IgD-negative memory B cell (primary cell): ENCODE results near the gene PLEKHA6. TPM values are rescaled to one million over a fixed set of nuclear protein-coding genes. Genes with fewer than 3 reads are reported as not detected.

ENCODE experiments used
- H3K27ac Mint-ChIP-seq, 3 donors: one replicate each; pipeline ENCODE4 v1.8.0; 2020 to 2022; ENCODE audit warnings: mild to moderate bottlenecking in 3 of 3, mixed read lengths in 3 of 3, moderate library complexity in 1 of 3
- H3K27me3 Mint-ChIP-seq: one replicate; pipeline ENCODE4 v1.8.0; 2021; ENCODE audit warnings: mixed read lengths
- H3K36me3 Mint-ChIP-seq: one replicate; pipeline ENCODE4 v1.8.0; 2020; ENCODE audit warnings: mild to moderate bottlenecking, mixed read lengths
- H3K4me1 Mint-ChIP-seq, 3 donors: one replicate each; pipeline ENCODE4 v1.8.0; 2020 to 2022; ENCODE audit warnings: mixed read lengths in 3 of 3, mild to moderate bottlenecking in 1 of 3
- H3K4me3 Mint-ChIP-seq, 4 donors: one replicate each; pipeline ENCODE4 v1.8.0; 2020 to 2022; ENCODE audit warnings: mild to moderate bottlenecking in 4 of 4, mixed read lengths in 4 of 4, moderate library complexity in 3 of 4
- H3K9me3 Mint-ChIP-seq, 3 donors: one replicate each; pipeline ENCODE4 v1.8.0; 2020 to 2021; ENCODE audit warnings: mixed read lengths in 3 of 3, mild to moderate bottlenecking in 1 of 3
- polyA plus RNA-seq: library from polyadenylated mRNA; unstranded; fragments of 300-500 nt; fragmentation: Illumina TruSeq; gene quantifications from one replicate; pipeline ENCODE4 v1.2.3, GENCODE V29; 2021

PLEKHA6 gene
- polyA plus RNA-seq, 1 donor from 2014 or later = 0.11 TPM

- no peak overlapping the region for H3K27ac Mint-ChIP-seq
- no peaks in the 10 kb centered on the region for H3K4me1 Mint-ChIP-seq
- H3K36me3 Mint-ChIP-seq = peaks cover 5% of the 10 kb centered on the region
- no peaks in the 10 kb centered on the region for H3K9me3 Mint-ChIP-seq
- peaks cover 2% of the 10 kb centered on the region for H3K27me3 Mint-ChIP-seq
- no peak overlapping the region for H3K4me3 Mint-ChIP-seq
Observed at GRCh38 chr1:204221271-204221670, 138.5 kb downstream of the PLEKHA6 start.

GRCh38 chr1:204219971-204220616 is 139.6 kb downstream of the PLEKHA6 start:
- no peaks in the 10 kb centered on the region for H3K4me1 Mint-ChIP-seq
- H3K36me3 Mint-ChIP-seq = peaks cover 5% of the 10 kb centered on the region
- no peaks in the 10 kb centered on the region for H3K9me3 Mint-ChIP-seq
- peaks cover 4% of the 10 kb centered on the region for H3K27me3 Mint-ChIP-seq
- no peak overlapping the region for H3K4me3 Mint-ChIP-seq
- H3K27ac Mint-ChIP-seq = peak overlapping the region in 1 of 3 donors; percentile 66

GRCh38 chr1:204218552-204218951 is 141.2 kb downstream of the PLEKHA6 start:
- H3K4me1 Mint-ChIP-seq = peaks cover 2 to 4% (median 4%) of the 10 kb centered on the region in 3 donors
- H3K4me3 Mint-ChIP-seq = no peak overlapping the region
- peaks cover 8% of the 10 kb centered on the region for H3K27me3 Mint-ChIP-seq
- H3K9me3 Mint-ChIP-seq = peaks cover 0 to 2% (median 0%) of the 10 kb centered on the region in 3 donors
- peaks cover 5% of the 10 kb centered on the region for H3K36me3 Mint-ChIP-seq
- H3K27ac Mint-ChIP-seq = no peak overlapping the region

- Mint-ChIP-seq H3K4me1 (peaks cover 3 to 4% (median 4%) of the 10 kb centered on the region in 3 donors), H3K27me3 (peaks cover 8% of the 10 kb centered on the region), H3K36me3 (peaks cover 3% of the 10 kb centered on the region)
Observed at GRCh38 chr1:204217648-204218000, 142.1 kb downstream of the PLEKHA6 start.

GRCh38 chr1:204216880-204217647 is 142.7 kb downstream of the PLEKHA6 start:
- Mint-ChIP-seq H3K27me3 (peaks cover 8% of the 10 kb centered on the region), H3K36me3 (peaks cover 3% of the 10 kb centered on the region), H3K27ac (no peak overlapping the region)

More at GRCh38 chr1:204217648-204218000, 142.1 kb downstream of the PLEKHA6 start:
- peaks cover 0 to 2% (median 0%) of the 10 kb centered on the region in 3 donors for H3K9me3 Mint-ChIP-seq
- H3K27ac Mint-ChIP-seq = no peak overlapping the region
- H3K4me3 Mint-ChIP-seq = no peak overlapping the region

GRCh38 chr1:204216236-204216635 is 143.5 kb downstream of the PLEKHA6 start:
- H3K36me3 Mint-ChIP-seq = no peaks in the 10 kb centered on the region
- H3K9me3 Mint-ChIP-seq = peaks cover 0 to 2% (median 0%) of the 10 kb centered on the region in 3 donors
- no peak overlapping the region for H3K27ac Mint-ChIP-seq
- H3K4me3 Mint-ChIP-seq = no peak overlapping the region
- H3K27me3 Mint-ChIP-seq = peaks cover 8% of the 10 kb centered on the region
- H3K4me1 Mint-ChIP-seq = peaks cover 3 to 4% (median 4%) of the 10 kb centered on the region in 3 donors

More at GRCh38 chr1:204216880-204217647, 142.7 kb downstream of the PLEKHA6 start:
- peak overlapping the region in 1 of 4 donors; percentile 13 for H3K4me3 Mint-ChIP-seq
- H3K4me1 Mint-ChIP-seq = peaks cover 3 to 4% (median 4%) of the 10 kb centered on the region in 3 donors
- H3K9me3 Mint-ChIP-seq = peaks cover 0 to 2% (median 0%) of the 10 kb centered on the region in 3 donors

- Mint-ChIP-seq H3K27me3 (peaks cover 10% of the 10 kb centered on the region), H3K9me3 (peaks cover 0 to 2% (median 0%) of the 10 kb centered on the region in 3 donors), H3K4me3 (peak within 1 kb of the TSS in 2 of 4 donors; percentile 2 to 59), H3K4me1 (peaks cover 3 to 4% (median 4%) of the 10 kb centered on the region in 3 donors), H3K27ac (peak within 1 kb of the TSS in 1 of 3 donors; percentile 24), H3K36me3 (no peaks in the 10 kb centered on the region)
Observed at GRCh38 chr1:204213668-204214662, 145.8 kb downstream of the PLEKHA6 start, which contains the start of gene GOLT1A. Gene GOLT1A (minus strand): TSS chr1:204213988. CDS start chr1:204213906, 82 bp downstream.

- H3K9me3 Mint-ChIP-seq = peaks cover 0 to 2% (median 0%) of the 10 kb centered on the region in 3 donors
- H3K4me1 Mint-ChIP-seq = peaks cover 3 to 4% (median 4%) of the 10 kb centered on the region in 3 donors
- H3K36me3 Mint-ChIP-seq = no peaks in the 10 kb centered on the region
- no peak overlapping the region for H3K4me3 Mint-ChIP-seq
- H3K27ac Mint-ChIP-seq = no peak overlapping the region
- H3K27me3 Mint-ChIP-seq = peaks cover 8% of the 10 kb centered on the region
Observed at GRCh38 chr1:204212715-204213114, 147.0 kb downstream of the PLEKHA6 start.

GRCh38 chr1:204211046-204211445 is 148.7 kb downstream of the PLEKHA6 start:
- H3K36me3 Mint-ChIP-seq = no peaks in the 10 kb centered on the region
- no peak overlapping the region for H3K27ac Mint-ChIP-seq
- peaks cover 14% of the 10 kb centered on the region for H3K27me3 Mint-ChIP-seq
- no peak overlapping the region for H3K4me3 Mint-ChIP-seq
- H3K9me3 Mint-ChIP-seq = peaks cover 0 to 2% (median 0%) of the 10 kb centered on the region in 3 donors
- peaks cover 3 to 6% (median 4%) of the 10 kb centered on the region in 3 donors for H3K4me1 Mint-ChIP-seq

GRCh38 chr1:204207136-204207616 is 152.6 kb downstream of the PLEKHA6 start:
- H3K4me3 Mint-ChIP-seq = no peak overlapping the region
- H3K9me3 Mint-ChIP-seq = no peaks in the 10 kb centered on the region
- H3K27me3 Mint-ChIP-seq = peaks cover 19% of the 10 kb centered on the region
- no peak overlapping the region for H3K27ac Mint-ChIP-seq
- peaks cover 1% of the 10 kb centered on the region for H3K36me3 Mint-ChIP-seq
- peaks cover 0 to 2% (median 0%) of the 10 kb centered on the region in 3 donors for H3K4me1 Mint-ChIP-seq

- Mint-ChIP-seq H3K4me1 (peaks cover 0 to 2% (median 0%) of the 10 kb centered on the region in 3 donors), H3K36me3 (peaks cover 1% of the 10 kb centered on the region), H3K27ac (no peak overlapping the region), H3K27me3 (peaks cover 23% of the 10 kb centered on the region), H3K4me3 (no peak overlapping the region), H3K9me3 (no peaks in the 10 kb centered on the region)
Observed at GRCh38 chr1:204206121-204206520, 153.6 kb downstream of the PLEKHA6 start.

- Mint-ChIP-seq H3K4me1 (peaks cover 0 to 2% (median 0%) of the 10 kb centered on the region in 3 donors), H3K9me3 (no peaks in the 10 kb centered on the region), H3K27me3 (peaks cover 26% of the 10 kb centered on the region), H3K27ac (no peak overlapping the region), H3K36me3 (peaks cover 1% of the 10 kb centered on the region), H3K4me3 (no peak overlapping the region)
Observed at GRCh38 chr1:204205486-204205885, 154.2 kb downstream of the PLEKHA6 start.

GRCh38 chr1:204204944-204205343 is 154.8 kb downstream of the PLEKHA6 start:
- H3K4me3 Mint-ChIP-seq = no peak overlapping the region
- peaks cover 0 to 2% (median 0%) of the 10 kb centered on the region in 3 donors for H3K4me1 Mint-ChIP-seq
- H3K27ac Mint-ChIP-seq = no peak overlapping the region
- H3K27me3 Mint-ChIP-seq = peaks cover 24% of the 10 kb centered on the region
- no peaks in the 10 kb centered on the region for H3K9me3 Mint-ChIP-seq
- peaks cover 1% of the 10 kb centered on the region for H3K36me3 Mint-ChIP-seq

GRCh38 chr1:204203206-204203767 is 156.4 kb downstream of the PLEKHA6 start:
- no peak overlapping the region for H3K4me3 Mint-ChIP-seq
- H3K27ac Mint-ChIP-seq = no peak overlapping the region
- H3K36me3 Mint-ChIP-seq = peaks cover 1% of the 10 kb centered on the region
- no peaks in the 10 kb centered on the region for H3K9me3 Mint-ChIP-seq
- H3K4me1 Mint-ChIP-seq = peaks cover 0 to 2% (median 0%) of the 10 kb centered on the region in 3 donors
- peaks cover 26% of the 10 kb centered on the region for H3K27me3 Mint-ChIP-seq
